Measurements from ENCODE around the gene SLC25A19. TPM values are rescaled to one million over a fixed set of nuclear protein-coding genes. Genes with fewer than 3 reads are reported as not detected.

Gene SLC25A19
- polyA plus RNA-seq, 1 of the 3 experiments (the other 2 are of a cell fraction) = 11.7 TPM

- Histone ChIP-seq H3K36me3 (replicated peaks in 1 of 2; ENCODE audit: control insufficient read depth in 1 of 2, insufficient read depth in 2 of 2, low read length in 1 of 2) (peaks cover 0 to 4% of the 10 kb centered on the region in 2 experiments), H3K27me3 (ENCODE audit: insufficient read depth) (no peaks in the 10 kb centered on the region), H3K4me1 (ENCODE audit: control insufficient read depth in 1 of 2, insufficient read depth in 2 of 2, low read depth in 1 of 2, low read length in 1 of 2) (peaks cover 4 to 5% of the 10 kb centered on the region in 2 experiments; a peak in 2 of 4 replicates), H3F3A (replicated peaks; ENCODE audit: insufficient read depth) (peaks cover 4% of the 10 kb centered on the region), H2AFZ (ENCODE audit: low read depth) (no peak overlapping the region), H4K20me1 (ENCODE audit: insufficient read depth) (no peaks in the 10 kb centered on the region), H3K9ac (no peak overlapping the region), H3K27ac (ENCODE audit: low read depth in 2 of 2, low read length in 1 of 2) (no peak overlapping the region), H3K9me3 (no peaks in the 10 kb centered on the region), H3K79me2 (ENCODE audit: insufficient read depth) (no peaks in the 10 kb centered on the region), H3K4me3 (ENCODE audit: low read depth in 2 of 2, low read length in 1 of 2) (no peak overlapping the region), H3K4me2 (no peak overlapping the region), H3K9me2 (no peaks in the 10 kb centered on the region)
- TF ChIP-seq RAD21 (IDR thresholded peaks at IDR 0.05; ENCODE audit: low read length) (no peak), JUND (IDR thresholded peaks at IDR 0.05) (no peak), EP300 (IDR thresholded peaks at IDR 0.05; ENCODE audit: borderline replicate concordance in 1 of 2, low read depth in 1 of 2, low read length in 1 of 2) (no peak), ZBTB33 (IDR thresholded peaks at IDR 0.05; ENCODE audit: borderline replicate concordance, low read depth) (no peak), GABPA (IDR thresholded peaks at IDR 0.05; ENCODE audit: low read depth) (no peak), MEF2A (IDR thresholded peaks at IDR 0.05; ENCODE audit: borderline replicate concordance, low read depth) (no peak), PBX3 (IDR thresholded peaks at IDR 0.05) (no peak), EZH2phosphoT487 (IDR thresholded peaks at IDR 0.05; ENCODE audit: borderline replicate concordance, low read depth) (no peak), RXRA (IDR thresholded peaks at IDR 0.05; ENCODE audit: borderline replicate concordance, low read depth) (no peak), POLR2AphosphoS5 (IDR thresholded peaks at IDR 0.05; ENCODE audit: low read depth, low read length) (no peak), REST (IDR thresholded peaks at IDR 0.05; ENCODE audit: low read depth, low read length) (no peak)
- ChIA-PET POLR2A (no interaction called here), CTCF (interaction anchor here (1.4 to 8.3 kb wide), 3 partner anchors 14 to 125 kb away, joined by 3 to 98 read pairs (median 34); partner anchors contain the start of gene MIF4GD)
- DNase-seq = no peak
- WGBS (ENCODE audit: low lambda C conversion rate) = 86% methylated on average over 9 of the region's 9 CpGs
Observed at GRCh38 chr17:75287221-75287620, 2.0 kb downstream of the SLC25A19 start.

All from SK-N-SH (cell line).